NOMO-1 (cell line): Measurements from ENCODE around the gene IQGAP3.
"Not testable (repeated sequence)": the region's sequence is repeated elsewhere in the genome, so short reads cannot be mapped to it uniquely, and the experiment has no call there.

Experiments used
- DNase-seq, 2 experiments: peaks; one replicate each; lab custom pipeline; 2025; ENCODE audit not compliant: unreplicated experiment in 2 of 2; lab: John Stamatoyannopoulos, UW

The IQGAP3 gene

GRCh38 chr1:156593661-156593989 lies 21.3 kb upstream of the IQGAP3 start:
- DNase-seq = no peak

DNA sequence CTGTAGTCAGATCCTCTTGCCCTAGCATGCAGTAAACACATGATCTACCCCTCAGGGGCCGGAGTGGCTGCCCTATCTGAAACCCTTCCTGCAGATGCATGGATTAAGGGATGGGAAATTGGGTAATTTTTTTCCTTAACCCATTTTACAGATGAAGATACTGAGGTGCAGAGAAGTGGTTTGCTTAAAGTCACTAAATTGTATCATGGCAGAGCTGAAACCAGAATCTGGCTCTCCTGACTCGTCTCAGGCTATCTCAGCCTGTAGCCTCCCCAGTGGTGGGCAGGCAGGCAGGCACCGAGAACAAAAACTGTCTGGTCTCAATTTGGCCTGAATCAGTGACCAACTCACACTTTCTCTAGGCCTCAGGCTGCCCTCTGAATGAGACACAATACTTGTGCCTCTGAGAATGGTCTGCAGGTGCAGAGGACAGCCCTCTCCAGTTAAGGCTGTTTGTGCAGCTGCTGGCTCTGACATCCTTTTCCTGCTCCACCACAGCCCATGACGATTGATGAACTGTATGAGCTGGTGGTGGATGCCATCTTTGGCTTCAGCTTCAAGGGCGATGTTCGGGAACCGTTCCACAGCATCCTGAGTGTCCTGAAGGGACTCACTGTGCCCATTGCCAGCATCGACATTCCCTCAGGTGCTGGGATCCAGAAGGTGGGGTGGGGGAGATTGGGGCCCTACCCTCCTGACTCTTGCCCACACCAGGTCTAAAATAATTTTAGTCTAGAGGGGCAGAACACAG lies 20.7 kb upstream of the IQGAP3 start:
- no peak for DNase-seq

GRCh38 chr1:156592158-156592909 lies 20.0 kb upstream of the IQGAP3 start:
- no peak for DNase-seq

DNA sequence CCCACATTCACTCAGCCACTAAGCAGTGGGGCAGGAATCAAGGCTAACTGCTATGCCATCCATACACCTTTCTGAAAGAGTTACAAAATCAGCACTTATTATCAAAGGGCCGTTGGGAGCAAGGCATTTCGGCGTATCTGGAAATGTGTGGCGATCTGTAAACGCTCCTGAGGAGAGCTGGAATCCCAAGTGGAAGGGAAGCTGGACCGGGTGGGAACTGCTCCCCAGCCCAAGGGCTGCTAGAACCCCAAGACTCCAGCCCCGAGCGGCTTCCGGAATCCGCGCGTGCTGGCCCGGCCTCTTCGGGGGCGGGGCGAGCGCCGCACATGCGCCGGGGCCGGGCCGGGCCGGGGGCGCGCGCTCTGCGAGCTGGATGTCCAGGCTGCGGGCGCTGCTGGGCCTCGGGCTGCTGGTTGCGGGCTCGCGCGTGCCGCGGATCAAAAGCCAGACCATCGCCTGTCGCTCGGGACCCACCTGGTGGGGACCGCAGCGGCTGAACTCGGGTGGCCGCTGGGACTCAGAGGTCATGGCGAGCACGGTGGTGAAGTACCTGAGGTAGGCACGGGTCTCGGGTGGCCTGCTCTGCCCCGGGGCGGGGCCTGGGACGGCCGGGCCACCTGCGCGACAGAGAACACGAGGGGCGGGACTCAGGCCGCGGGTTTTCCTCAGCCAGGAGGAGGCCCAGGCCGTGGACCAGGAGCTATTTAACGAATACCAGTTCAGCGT lies 19.2 kb upstream of the IQGAP3 start, which contains the start of gene NAXE:
Gene NAXE (plus strand): TSS at position 345 of the 726 bp plus-strand sequence. CDS start 29 bp downstream, at position 374.
- DNase-seq = peak; percentile 47 to 60

DNA sequence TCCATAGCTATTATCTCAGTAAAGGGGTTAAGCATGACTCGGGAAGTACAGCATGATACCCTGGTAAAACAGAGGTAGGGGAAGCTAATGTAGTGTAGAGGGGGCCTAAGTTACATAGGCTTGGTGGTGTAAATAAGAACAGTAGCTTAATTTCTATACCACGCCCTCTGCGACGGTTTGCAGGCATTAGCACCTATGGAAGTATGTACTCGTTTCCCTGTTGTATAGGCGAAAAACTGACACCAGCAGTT lies 18.7 kb upstream of the IQGAP3 start:
- no peak for DNase-seq

GRCh38 chr1:156590326-156591180 lies 18.2 kb upstream of the IQGAP3 start:
- DNase-seq = no peak

DNA sequence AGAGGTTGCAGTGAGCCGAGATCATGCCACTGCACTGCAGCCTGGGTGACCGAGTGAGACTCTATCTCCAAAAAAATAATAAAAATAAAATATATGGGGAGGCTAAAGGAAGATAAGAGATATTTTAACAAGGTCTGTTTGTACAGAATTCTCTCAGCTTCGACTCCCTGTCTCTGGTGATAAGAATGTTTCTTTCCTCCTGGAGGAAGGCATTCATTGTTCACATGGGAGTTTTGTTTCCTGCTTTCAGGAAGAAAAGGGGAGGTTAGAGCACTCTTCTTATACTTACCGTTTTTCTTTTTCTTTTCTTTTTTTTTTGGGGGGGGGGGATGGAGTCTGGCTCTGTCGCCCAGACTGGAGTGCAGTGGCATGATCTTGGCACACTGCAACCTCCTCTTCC lies 17.2 kb upstream of the IQGAP3 start:
- DNase-seq = no peak

DNA sequence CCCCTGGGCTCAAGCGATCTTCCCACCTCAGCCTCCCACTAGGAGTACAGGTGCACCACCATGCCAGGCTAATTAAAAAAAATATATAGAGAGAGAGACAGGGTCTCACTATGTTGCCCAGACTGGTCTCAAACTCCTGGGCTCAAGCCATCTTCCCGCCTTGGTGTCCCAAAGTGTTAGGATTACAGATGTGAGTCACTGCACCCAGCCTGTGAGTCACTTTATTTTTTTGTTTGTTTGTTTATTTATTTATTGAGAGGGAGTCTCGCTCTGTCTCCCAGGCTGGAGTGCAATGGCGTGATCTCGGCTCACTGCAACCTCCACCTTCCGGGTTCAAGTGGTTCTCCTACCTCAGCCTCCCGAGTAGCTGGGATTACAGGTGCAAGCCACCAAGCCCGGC lies 15.6 kb upstream of the IQGAP3 start:
- not testable (repeated sequence) for DNase-seq

- no peak for DNase-seq
Measured at GRCh38 chr1:156586892-156587477, 14.6 kb upstream of the IQGAP3 start.

GRCh38 chr1:156586323-156586722 lies 14.0 kb upstream of the IQGAP3 start:
- DNase-seq = no peak

DNA sequence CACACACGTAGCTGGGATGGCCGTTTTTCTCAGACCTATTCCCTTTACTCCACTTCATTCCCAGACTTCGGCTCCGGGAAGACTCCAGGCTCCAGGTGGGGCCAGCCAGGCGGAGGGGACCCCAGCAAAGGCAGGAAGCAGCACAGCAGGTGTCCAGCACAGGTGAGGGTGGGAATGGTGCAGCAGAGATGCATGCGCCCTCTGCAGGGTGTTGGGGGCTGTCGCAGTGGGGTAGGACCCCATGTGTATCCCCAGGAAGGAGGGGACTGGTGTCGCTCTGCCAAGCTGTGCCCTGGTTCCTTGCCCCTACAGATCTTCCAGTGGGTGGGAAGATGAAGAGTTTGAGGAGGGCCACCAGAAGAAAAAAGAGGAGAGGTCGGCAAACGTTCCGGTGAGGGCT lies 12.4 kb upstream of the IQGAP3 start:
- no peak for DNase-seq

- DNase-seq = peak; percentile 58 to 85
Measured at GRCh38 chr1:156583821-156584622, 11.7 kb upstream of the IQGAP3 start.

GRCh38 chr1:156582388-156583017 lies 10.1 kb upstream of the IQGAP3 start:
- no peak for DNase-seq

GRCh38 chr1:156581661-156582387 lies 9.5 kb upstream of the IQGAP3 start:
- DNase-seq = no peak

DNA sequence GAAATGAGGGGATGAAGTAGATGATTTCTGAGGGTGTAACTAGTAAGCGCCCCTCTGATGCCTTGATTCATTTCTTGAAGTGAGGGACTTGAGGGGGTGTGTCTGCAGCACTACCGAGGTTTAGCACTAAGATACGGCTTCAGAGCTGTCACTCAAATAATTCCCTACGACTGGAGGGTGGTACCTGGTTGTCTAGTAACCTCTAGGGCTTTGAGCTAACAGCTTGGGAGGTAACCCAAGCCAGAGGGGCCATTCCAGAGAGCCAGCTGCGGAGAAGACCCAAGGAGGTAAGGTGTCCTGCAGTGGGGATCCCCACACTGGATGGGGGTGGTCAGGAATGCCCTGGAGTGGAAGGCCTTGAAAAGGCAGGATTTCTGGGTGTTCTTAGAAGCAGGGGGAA lies 7.1 kb upstream of the IQGAP3 start, which contains the start of gene TTC24:
Gene TTC24 (plus strand): TSS at position 252 of the 400 bp plus-strand sequence. CDS start 1,642 bp downstream, outside the sequence.
- DNase-seq = no peak

DNA sequence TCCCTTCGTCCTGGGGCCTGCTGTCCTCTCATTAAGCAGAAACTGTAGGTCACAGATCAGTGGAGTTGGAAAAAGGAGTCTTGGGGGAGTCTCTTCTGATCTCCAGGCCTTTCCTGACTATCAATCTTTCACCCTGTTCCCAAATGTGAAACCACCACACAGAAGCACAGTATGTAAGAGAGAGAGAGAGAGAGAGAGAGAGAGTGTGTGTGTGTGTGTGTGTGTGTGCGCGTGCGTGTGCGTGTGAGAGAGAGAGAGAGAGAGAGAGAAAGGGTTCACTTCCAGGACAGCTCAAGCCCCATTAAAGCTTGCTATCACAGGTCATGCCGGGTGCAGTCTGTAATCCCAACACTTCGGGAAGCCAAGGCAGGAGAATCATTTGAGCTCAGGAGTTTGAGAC lies 5.7 kb upstream of the IQGAP3 start:
- no peak for DNase-seq

- no peak for DNase-seq
Measured at GRCh38 chr1:156577550-156577949, 5.2 kb upstream of the IQGAP3 start.

- DNase-seq = no peak
Measured at GRCh38 chr1:156574039-156574633, 1.8 kb upstream of the IQGAP3 start.
